ENCODE results near the gene MAP2K7.
"Not testable (repeated sequence)": the region's sequence is repeated elsewhere in the genome, so short reads cannot be mapped to it uniquely, and the experiment has no call there.

Gene MAP2K7

DNA sequence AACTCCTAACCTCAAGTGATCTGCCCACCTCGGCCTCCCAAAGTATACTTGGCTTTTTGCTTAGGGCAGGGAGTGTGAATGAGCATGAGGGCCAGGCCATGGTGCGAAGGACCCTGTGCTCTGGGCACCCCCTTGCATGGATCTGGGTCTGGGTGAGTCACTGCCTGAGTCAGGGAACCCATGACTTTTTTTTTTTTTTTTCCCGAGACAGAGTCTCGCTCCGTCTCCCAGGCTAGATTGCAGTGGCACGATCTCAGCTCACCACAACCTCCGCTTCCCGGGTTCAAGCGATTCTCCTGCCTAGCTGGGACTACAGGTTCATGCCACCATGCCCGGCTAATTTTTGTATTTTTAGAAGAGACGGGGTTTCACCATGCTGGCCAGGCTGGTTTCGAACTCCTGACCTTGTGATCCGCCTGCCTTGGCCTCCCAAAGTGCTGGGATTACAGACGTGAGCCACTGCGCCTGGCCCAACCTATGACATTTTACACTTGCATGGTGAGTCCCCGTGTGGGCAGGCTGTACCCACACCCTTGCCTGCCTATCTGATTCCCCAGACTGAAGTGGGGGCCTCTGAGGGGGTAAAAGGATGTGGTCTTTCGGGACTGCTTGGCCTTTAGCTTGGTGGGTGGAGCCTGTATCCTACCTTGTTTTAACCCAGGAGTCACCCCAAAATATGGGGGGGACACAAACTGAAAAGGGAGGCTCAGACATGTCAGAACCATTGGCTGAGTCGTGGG, 10.1 kb upstream of the MAP2K7 start:
- H3K4me2 ChIP-seq (ENCODE audit: low read length); H3K27me3 ChIP-seq (ENCODE audit: control insufficient read depth, insufficient read depth, low read length); H3K9ac ChIP-seq (ENCODE audit: low read depth, low read length); H3K36me3 ChIP-seq (ENCODE audit: insufficient read depth, low read length); H3K4me3 ChIP-seq (ENCODE audit: low read length); H3K9me3 ChIP-seq (replicated peaks; ENCODE audit: low read length): not testable (repeated sequence)
- peaks cover 18% of the 10 kb centered on the region for H3K4me1 ChIP-seq (ENCODE audit: control insufficient read depth, insufficient read depth, low read length)

DNA sequence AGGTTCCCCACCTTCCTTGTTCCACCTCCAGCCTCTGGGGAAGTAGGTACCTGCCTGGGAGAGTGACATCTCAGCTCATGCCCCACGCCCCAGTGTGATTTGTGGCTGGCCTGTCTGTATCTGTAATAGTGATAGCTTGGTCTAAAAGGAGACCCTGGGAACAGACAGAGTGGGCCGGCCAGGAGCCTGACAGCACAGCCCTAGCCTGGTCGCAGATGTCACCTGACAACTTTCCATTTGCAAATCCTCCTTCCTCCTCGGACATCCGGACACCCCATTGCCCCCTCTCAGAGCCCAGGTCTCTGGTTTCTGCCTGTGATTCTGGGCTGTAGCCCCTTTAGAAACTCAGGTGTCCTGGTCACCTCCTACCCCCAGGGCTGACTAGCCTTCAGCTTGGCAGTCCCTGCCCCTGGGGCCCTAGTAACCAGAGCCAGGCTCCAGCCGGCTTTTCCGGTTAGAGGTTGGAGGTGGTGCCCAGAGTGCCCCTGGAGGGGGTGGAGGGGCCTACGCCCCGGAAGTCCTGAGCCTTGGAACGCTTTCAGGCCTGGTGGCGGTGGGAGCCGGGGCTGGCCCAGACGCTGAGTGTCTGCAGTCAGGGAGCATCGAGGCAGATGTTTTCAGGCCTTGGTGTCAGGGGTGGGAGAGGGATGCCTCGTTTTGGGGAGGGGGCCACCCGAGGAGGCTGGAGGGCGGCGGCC, 8.9 kb upstream of the MAP2K7 start:
- Histone ChIP-seq H3K27me3 (ENCODE audit: control insufficient read depth, insufficient read depth, low read length) (no peaks in the 10 kb centered on the region), H3K4me3 (ENCODE audit: low read length) (no peak overlapping the region), H3K36me3 (ENCODE audit: insufficient read depth, low read length) (peaks cover 6% of the 10 kb centered on the region), H3K9me3 (replicated peaks; ENCODE audit: low read length) (no peaks in the 10 kb centered on the region), H3K4me2 (ENCODE audit: low read length) (no peak overlapping the region), H3K9ac (ENCODE audit: low read depth, low read length) (no peak overlapping the region), H3K4me1 (ENCODE audit: control insufficient read depth, insufficient read depth, low read length) (peaks cover 13% of the 10 kb centered on the region)

DNA sequence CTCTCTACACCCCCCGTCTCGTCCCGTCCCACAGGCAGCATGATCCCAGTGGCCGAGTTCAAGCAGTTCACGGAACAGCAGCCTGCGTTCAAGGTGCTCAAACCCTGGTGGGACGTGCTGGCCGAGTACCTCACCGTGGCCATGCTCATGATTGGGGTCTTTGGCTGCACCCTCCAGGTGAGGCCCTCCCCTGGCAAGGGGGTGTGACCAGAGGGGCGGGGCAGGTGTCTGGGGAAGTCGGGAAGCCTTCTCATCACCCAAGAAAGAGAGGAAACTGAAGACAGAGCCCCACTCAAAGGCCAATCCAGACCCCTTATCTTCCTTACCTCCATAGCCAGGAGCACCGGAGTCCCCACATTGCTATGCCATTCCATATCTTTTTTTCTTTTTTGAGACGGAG, 8.1 kb upstream of the MAP2K7 start:
- H3K4me1 ChIP-seq (ENCODE audit: control insufficient read depth, insufficient read depth, low read length), result peaks cover 13% of the 10 kb centered on the region
- H3K36me3 ChIP-seq (ENCODE audit: insufficient read depth, low read length), result peaks cover 8% of the 10 kb centered on the region
- H3K9ac ChIP-seq (ENCODE audit: low read depth, low read length), result no peak overlapping the region
- H3K27me3 ChIP-seq (ENCODE audit: control insufficient read depth, insufficient read depth, low read length), result no peaks in the 10 kb centered on the region
- H3K4me3 ChIP-seq (ENCODE audit: low read length), result no peak overlapping the region
- no peak overlapping the region for H3K4me2 ChIP-seq (ENCODE audit: low read length)
- H3K9me3 ChIP-seq (replicated peaks; ENCODE audit: low read length), result no peaks in the 10 kb centered on the region

DNA sequence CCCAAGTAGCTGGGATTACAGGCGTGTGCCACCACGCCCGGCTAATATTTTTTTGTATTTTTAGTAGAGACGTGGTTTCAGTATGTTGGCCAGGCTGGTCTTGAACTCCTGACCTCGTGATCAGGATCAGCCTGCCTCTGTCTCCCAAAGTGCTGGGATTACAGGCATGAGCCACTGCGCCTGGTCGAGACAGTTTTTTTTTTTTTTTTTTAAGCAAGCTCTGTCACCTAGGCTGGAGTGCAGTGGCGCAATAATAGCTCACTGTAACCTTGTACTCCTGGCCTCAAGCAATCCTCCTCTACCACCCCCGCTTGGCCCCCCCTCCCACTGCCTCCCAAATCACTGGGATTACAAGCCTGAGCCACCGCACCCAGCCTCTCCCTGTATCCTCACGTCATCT, 6.4 kb upstream of the MAP2K7 start:
- peaks cover 8% of the 10 kb centered on the region for H3K36me3 ChIP-seq (ENCODE audit: insufficient read depth, low read length)
- H3K4me2 ChIP-seq (ENCODE audit: low read length), result no peak overlapping the region
- no peak overlapping the region for H3K9ac ChIP-seq (ENCODE audit: low read depth, low read length)
- H3K4me1 ChIP-seq (ENCODE audit: control insufficient read depth, insufficient read depth, low read length), result peaks cover 8% of the 10 kb centered on the region
- H3K4me3 ChIP-seq (ENCODE audit: low read length), result no peak overlapping the region
- no peaks in the 10 kb centered on the region for H3K9me3 ChIP-seq (replicated peaks; ENCODE audit: low read length)
- H3K27me3 ChIP-seq (ENCODE audit: control insufficient read depth, insufficient read depth, low read length), result no peaks in the 10 kb centered on the region

DNA sequence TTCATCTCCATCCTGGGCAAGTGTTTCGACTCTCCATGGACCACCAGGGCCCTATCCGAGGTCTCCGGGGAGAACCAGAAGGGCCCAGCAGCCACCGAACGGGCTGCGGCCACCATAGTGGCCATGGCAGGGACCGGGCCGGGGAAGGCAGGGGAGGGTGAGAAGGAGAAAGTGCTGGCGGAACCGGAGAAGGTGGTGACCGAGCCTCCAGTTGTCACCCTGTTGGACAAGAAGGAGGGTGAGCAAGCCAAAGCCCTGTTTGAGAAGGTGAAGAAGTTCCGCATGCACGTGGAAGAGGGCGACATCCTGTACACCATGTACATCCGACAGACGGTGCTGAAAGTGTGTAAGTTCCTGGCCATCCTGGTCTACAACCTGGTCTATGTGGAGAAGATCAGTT, 4.7 kb upstream of the MAP2K7 start:
- Histone ChIP-seq H3K9me3 (replicated peaks; ENCODE audit: low read length) (no peaks in the 10 kb centered on the region), H3K9ac (ENCODE audit: low read depth, low read length) (no peak overlapping the region), H3K27me3 (ENCODE audit: control insufficient read depth, insufficient read depth, low read length) (no peaks in the 10 kb centered on the region), H3K4me1 (ENCODE audit: control insufficient read depth, insufficient read depth, low read length) (peaks cover 17% of the 10 kb centered on the region), H3K4me2 (ENCODE audit: low read length) (no peak overlapping the region), H3K36me3 (ENCODE audit: insufficient read depth, low read length) (peaks cover 8% of the 10 kb centered on the region), H3K4me3 (ENCODE audit: low read length) (no peak overlapping the region)

DNA sequence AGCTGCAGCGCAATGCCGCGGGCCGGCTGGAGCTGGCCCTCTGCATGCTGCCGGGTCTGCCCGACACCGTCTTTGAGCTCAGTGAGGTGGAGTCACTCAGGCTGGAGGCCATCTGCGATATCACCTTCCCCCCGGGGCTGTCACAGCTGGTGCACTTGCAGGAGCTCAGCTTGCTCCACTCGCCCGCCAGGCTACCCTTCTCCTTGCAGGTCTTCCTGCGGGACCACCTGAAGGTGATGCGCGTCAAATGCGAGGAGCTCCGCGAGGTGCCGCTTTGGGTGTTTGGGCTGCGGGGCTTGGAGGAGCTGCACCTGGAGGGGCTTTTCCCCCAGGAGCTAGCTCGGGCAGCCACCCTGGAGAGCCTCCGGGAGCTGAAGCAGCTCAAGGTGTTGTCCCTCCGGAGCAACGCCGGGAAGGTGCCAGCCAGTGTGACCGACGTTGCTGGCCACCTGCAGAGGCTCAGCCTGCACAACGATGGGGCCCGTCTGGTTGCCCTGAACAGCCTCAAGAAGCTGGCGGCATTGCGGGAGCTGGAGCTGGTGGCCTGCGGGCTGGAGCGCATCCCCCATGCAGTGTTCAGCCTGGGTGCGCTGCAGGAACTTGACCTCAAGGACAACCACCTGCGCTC, 3.8 kb upstream of the MAP2K7 start:
- Histone ChIP-seq H3K9ac (ENCODE audit: low read depth, low read length) (no peak overlapping the region), H3K36me3 (ENCODE audit: insufficient read depth, low read length) (peaks cover 8% of the 10 kb centered on the region), H3K9me3 (replicated peaks; ENCODE audit: low read length) (no peaks in the 10 kb centered on the region)

DNA sequence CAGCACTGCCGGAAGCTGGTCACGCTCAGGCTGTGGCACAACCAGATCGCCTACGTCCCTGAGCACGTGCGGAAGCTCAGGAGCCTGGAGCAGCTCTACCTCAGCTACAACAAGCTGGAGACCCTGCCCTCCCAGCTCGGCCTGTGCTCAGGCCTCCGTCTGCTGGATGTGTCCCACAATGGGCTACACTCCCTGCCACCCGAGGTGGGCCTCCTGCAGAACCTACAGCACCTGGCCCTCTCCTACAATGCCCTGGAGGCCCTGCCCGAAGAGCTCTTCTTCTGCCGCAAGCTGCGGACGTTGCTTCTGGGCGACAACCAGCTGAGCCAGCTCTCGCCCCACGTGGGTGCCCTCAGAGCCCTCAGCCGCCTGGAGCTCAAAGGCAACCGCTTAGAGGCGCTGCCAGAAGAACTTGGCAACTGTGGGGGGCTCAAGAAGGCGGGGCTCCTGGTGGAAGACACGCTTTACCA, 3.2 kb upstream of the MAP2K7 start:
- no peak overlapping the region for H3K4me2 ChIP-seq (ENCODE audit: low read length)
- H3K36me3 ChIP-seq (ENCODE audit: insufficient read depth, low read length), result peaks cover 8% of the 10 kb centered on the region
- H3K4me1 ChIP-seq (ENCODE audit: control insufficient read depth, insufficient read depth, low read length), result peaks cover 16% of the 10 kb centered on the region
- H3K4me3 ChIP-seq (ENCODE audit: low read length), result no peak overlapping the region
- H3K9ac ChIP-seq (ENCODE audit: low read depth, low read length), result no peak overlapping the region
- H3K27me3 ChIP-seq (ENCODE audit: control insufficient read depth, insufficient read depth, low read length), result no peaks in the 10 kb centered on the region
- H3K9me3 ChIP-seq (replicated peaks; ENCODE audit: low read length), result no peaks in the 10 kb centered on the region

More for the DNA sequence above, 3.8 kb upstream of the MAP2K7 start:
- H3K27me3 ChIP-seq (ENCODE audit: control insufficient read depth, insufficient read depth, low read length), result no peaks in the 10 kb centered on the region
- no peak overlapping the region for H3K4me3 ChIP-seq (ENCODE audit: low read length)
- peaks cover 17% of the 10 kb centered on the region for H3K4me1 ChIP-seq (ENCODE audit: control insufficient read depth, insufficient read depth, low read length)
- H3K4me2 ChIP-seq (ENCODE audit: low read length), result no peak overlapping the region

DNA sequence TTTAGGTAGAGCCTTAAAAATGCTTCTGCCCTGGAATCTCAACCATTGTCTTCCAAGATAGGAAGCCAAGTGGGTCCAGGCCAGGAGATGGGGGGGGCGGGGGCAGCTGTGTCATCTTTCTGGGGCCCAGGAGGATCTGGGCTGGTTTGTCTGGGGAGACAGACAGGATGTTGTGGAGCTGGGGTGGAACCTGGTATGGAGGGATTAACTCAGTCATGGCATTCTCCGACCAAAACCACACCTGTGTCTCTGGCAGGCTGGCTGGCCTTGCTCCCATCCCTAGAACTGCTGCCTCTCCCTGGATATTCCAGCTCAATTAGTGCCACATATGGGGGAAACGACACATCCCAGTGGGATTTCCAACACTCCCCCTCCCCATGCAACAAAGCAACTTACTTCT, 2.7 kb upstream of the MAP2K7 start:
- H3K36me3 ChIP-seq (ENCODE audit: insufficient read depth, low read length), result peaks cover 8% of the 10 kb centered on the region
- H3K4me3 ChIP-seq (ENCODE audit: low read length), result no peak overlapping the region
- no peaks in the 10 kb centered on the region for H3K9me3 ChIP-seq (replicated peaks; ENCODE audit: low read length)
- H3K4me2 ChIP-seq (ENCODE audit: low read length), result no peak overlapping the region
- no peaks in the 10 kb centered on the region for H3K27me3 ChIP-seq (ENCODE audit: control insufficient read depth, insufficient read depth, low read length)
- H3K4me1 ChIP-seq (ENCODE audit: control insufficient read depth, insufficient read depth, low read length), result peaks cover 16% of the 10 kb centered on the region
- no peak overlapping the region for H3K9ac ChIP-seq (ENCODE audit: low read depth, low read length)

DNA sequence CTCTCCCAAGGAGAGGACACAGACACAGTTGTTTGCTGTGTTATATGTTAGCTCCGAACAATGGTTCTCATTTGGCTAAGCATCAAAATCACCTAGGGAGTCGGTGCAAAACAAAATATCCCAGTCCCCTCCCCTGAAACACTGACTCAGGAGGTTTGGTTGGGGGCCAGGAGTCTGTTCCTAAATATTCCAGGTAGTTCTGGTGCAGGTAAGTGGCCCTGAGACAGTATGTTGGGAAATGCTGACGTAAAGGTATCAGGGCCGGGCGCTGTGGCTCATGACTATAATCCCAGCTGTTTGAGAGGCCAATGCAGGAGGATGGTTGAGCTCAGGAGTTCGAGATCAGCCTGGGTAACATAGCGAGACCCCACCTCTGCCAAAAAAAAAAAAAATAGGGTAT, 2.3 kb upstream of the MAP2K7 start:
- Histone ChIP-seq H3K9ac (ENCODE audit: low read depth, low read length) (no peak overlapping the region), H3K9me3 (replicated peaks; ENCODE audit: low read length) (no peaks in the 10 kb centered on the region), H3K27me3 (ENCODE audit: control insufficient read depth, insufficient read depth, low read length) (no peaks in the 10 kb centered on the region), H3K4me3 (ENCODE audit: low read length) (no peak overlapping the region), H3K4me1 (ENCODE audit: control insufficient read depth, insufficient read depth, low read length) (peaks cover 16% of the 10 kb centered on the region), H3K4me2 (ENCODE audit: low read length) (no peak overlapping the region), H3K36me3 (ENCODE audit: insufficient read depth, low read length) (peaks cover 8% of the 10 kb centered on the region)

DNA sequence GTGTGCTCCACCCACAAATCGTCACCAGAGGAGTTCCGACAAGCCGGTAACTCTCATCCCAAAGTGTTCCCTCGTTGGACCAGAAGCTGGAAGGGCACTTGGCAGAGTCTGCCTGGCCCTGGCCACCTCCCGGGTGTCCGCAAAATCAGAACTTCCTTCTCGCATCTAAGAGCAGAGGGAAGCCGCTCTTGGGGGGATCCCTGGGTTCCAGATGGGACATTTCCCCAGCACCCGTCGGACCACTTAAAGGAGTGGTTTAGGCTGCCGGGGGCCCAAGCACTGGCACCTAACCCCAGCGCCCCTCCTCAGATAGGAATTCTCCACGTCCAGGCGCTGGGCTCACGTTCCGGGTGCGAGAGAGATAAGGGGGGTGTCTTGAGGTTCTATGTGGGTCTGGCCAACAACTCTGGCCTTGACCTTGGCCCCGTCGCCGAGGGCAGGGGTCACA, 857 bp upstream of the MAP2K7 start:
- peak overlapping the region; percentile 74 for H3K4me3 ChIP-seq (ENCODE audit: low read length)
- peaks cover 13% of the 10 kb centered on the region for H3K36me3 ChIP-seq (ENCODE audit: insufficient read depth, low read length)
- H3K4me1 ChIP-seq (ENCODE audit: control insufficient read depth, insufficient read depth, low read length), result peaks cover 16% of the 10 kb centered on the region
- no peaks in the 10 kb centered on the region for H3K9me3 ChIP-seq (replicated peaks; ENCODE audit: low read length)
- peak overlapping the region; percentile 79 for H3K9ac ChIP-seq (ENCODE audit: low read depth, low read length)
- peak overlapping the region; percentile 85 for H3K4me2 ChIP-seq (ENCODE audit: low read length)
- no peaks in the 10 kb centered on the region for H3K27me3 ChIP-seq (ENCODE audit: control insufficient read depth, insufficient read depth, low read length)

DNA sequence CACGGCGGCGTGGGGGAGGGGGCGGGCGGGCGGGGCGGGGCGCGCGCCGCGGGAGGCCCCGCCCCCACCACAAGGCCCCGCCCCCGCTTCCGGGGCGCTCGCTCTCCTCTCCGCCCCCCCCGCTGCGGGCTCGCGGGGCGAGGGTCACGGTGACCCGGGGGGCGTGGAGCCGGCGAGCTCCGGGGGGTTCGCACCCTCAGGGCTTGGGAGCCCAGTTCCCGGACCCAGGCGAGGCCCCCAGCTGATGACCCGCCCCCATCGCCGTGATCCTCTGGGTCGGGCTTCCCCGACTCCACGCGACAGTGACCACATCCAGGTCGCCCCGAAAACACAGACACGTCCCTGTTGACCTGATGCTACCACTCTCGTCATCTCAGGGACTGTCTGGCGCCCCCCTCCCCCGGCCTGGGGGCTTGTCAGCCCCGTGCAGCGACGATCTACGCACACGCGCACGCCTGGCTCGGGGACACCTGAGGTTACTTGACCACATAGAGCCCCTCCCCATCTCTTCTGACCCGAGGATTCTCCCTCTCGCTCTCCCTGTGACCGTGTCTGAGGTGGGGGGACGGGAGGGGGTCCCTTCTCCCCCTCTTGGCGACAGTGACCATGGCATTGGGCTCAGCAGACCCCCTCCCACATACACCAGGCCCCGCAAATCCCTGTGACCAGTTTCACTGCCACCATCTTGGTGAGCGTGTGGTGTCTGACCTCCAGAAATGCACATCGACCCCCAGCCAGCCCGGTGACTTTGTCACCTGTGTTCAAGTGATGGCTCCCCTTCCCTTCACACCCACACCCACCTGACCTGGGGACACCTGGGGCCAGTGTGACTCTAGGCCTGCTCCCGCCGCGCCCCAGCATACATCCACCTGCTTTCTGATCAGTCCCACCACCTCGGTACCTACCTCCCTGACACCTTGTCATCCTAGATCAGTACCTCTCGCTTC, 670 bp downstream of the MAP2K7 start:
- Histone ChIP-seq H3K9ac (ENCODE audit: low read depth, low read length) (peak overlapping the region; percentile 93), H3K36me3 (ENCODE audit: insufficient read depth, low read length) (peaks cover 11% of the 10 kb centered on the region), H3K4me3 (ENCODE audit: low read length) (peak overlapping the region; percentile 81), H3K9me3 (replicated peaks; ENCODE audit: low read length) (no peaks in the 10 kb centered on the region), H3K4me1 (ENCODE audit: control insufficient read depth, insufficient read depth, low read length) (peaks cover 16% of the 10 kb centered on the region), H3K4me2 (ENCODE audit: low read length) (peak overlapping the region; percentile 94), H3K27me3 (ENCODE audit: control insufficient read depth, insufficient read depth, low read length) (no peaks in the 10 kb centered on the region)

Measured in skeletal muscle satellite cell (primary cell).